Measurements from ENCODE around the gene DLGAP1.

Gene DLGAP1

GRCh38 chr18:4224031-4224704, 230.9 kb downstream of the DLGAP1 start:
- in situ Hi-C loops (cut with MboI; ENCODE audit: low sequenced_read_pairs, unreplicated experiment), result no loop called here
- DNase-seq (ENCODE audit: low spot score), result no peak
- no peak for TF ChIP-seq CTCF (IDR thresholded peaks at IDR 0.05; ENCODE audit: borderline replicate concordance, control extremely low read depth, extremely low read depth, insufficient read depth, missing control alignments)

GRCh38 chr18:4211111-4211837, 243.8 kb downstream of the DLGAP1 start:
- DNase-seq (ENCODE audit: low spot score), result no peak
- TF ChIP-seq CTCF (IDR thresholded peaks at IDR 0.05; ENCODE audit: borderline replicate concordance, control extremely low read depth, extremely low read depth, insufficient read depth, missing control alignments), result no peak
- in situ Hi-C loops (cut with MboI; ENCODE audit: low sequenced_read_pairs, unreplicated experiment), result no loop called here

GRCh38 chr18:4208366-4208765, 246.7 kb downstream of the DLGAP1 start:
- DNase-seq (ENCODE audit: low spot score), result no peak
- no peak for TF ChIP-seq CTCF (IDR thresholded peaks at IDR 0.05; ENCODE audit: borderline replicate concordance, control extremely low read depth, extremely low read depth, insufficient read depth, missing control alignments)
- in situ Hi-C loops (cut with MboI; ENCODE audit: low sequenced_read_pairs, unreplicated experiment), result no loop called here

GRCh38 chr18:4207383-4207985, 247.6 kb downstream of the DLGAP1 start:
- TF ChIP-seq CTCF (IDR thresholded peaks at IDR 0.05; ENCODE audit: borderline replicate concordance, control extremely low read depth, extremely low read depth, insufficient read depth, missing control alignments), result no peak
- DNase-seq (ENCODE audit: low spot score), result no peak
- in situ Hi-C loops (cut with MboI; ENCODE audit: low sequenced_read_pairs, unreplicated experiment), result no loop called here

GRCh38 chr18:4204438-4204720, 250.7 kb downstream of the DLGAP1 start:
- in situ Hi-C loops (cut with MboI; ENCODE audit: low sequenced_read_pairs, unreplicated experiment), result no loop called here
- no peak for TF ChIP-seq CTCF (IDR thresholded peaks at IDR 0.05; ENCODE audit: borderline replicate concordance, control extremely low read depth, extremely low read depth, insufficient read depth, missing control alignments)
- DNase-seq (ENCODE audit: low spot score), result no peak

GRCh38 chr18:4203568-4204437, 251.3 kb downstream of the DLGAP1 start:
- in situ Hi-C loops (cut with MboI; ENCODE audit: low sequenced_read_pairs, unreplicated experiment), result no loop called here
- TF ChIP-seq CTCF (IDR thresholded peaks at IDR 0.05; ENCODE audit: borderline replicate concordance, control extremely low read depth, extremely low read depth, insufficient read depth, missing control alignments), result no peak
- no peak for DNase-seq (ENCODE audit: low spot score)
